Measurements from ENCODE around the gene MLXIP.
A peak's percentile ranks its signal among the peaks of the same experiment; 100 is the strongest.

The MLXIP gene

DNA sequence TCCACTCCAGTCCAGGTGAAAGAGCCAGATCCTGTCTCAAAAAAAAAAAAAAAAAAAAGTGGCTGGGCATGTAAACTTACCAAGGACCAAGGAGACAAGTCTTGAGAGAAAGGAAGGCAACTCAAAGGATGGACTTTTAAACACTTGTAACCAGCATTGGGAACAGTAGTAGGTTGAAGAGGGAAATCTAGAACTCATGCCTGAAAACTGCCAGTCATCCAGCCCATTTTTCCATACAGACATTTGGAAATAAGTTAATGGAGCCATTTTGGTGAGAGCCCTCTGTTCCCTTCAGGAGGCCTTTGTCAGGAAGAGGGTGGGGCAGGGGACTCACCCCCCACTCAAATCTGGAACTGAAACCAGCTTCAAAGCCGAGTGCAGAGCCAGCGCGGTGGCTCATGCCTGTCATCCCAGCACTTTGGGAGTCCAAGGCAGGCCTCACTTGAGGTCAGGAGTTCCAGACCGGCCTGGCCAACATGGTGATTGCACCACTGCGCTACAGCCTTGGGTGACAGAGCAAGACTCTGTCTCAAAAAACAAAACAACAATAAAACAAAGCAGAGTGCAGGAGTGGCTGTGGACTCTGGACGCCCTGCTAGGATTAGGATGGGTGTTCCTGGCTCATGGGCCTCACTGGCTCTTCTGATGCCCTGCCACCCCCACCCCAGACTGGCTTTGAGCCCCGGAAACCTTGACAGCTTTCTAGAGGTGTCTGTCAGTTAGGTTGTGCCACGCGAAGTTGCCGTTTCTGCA is 1.6 kb upstream of the MLXIP start:
- DNase-seq (ENCODE audit: low read depth, low spot score): no peak

DNA sequence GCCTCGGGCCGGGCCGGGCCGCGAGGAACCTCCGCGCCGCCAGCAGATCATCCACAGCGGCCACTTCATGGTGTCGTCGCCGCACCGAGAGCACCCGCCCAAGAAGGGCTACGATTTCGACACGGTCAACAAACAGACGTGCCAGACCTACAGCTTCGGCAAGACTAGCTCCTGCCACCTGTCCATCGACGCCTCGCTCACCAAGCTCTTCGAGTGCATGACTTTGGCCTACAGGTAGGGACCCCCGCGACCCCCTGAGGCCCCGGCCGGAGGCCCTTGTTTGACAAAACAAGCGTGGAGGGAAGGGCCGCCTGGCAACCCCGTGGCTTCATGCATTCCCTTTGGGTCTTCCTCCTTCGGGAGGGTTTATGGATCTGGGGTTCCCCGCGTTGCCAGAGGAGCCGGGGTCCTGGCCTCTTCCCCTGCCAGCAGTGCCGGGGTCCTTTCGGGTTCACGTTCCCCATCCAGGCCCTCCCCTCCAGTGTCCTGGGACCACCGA is 526 bp downstream of the MLXIP start:
- peak; percentile 45 for DNase-seq (ENCODE audit: low read depth, low spot score)

- DNase-seq (ENCODE audit: low read depth, low spot score): peak; percentile 44
Observed at GRCh38 chr12:122079532-122080081, 1.1 kb downstream of the MLXIP start.

- no peak for DNase-seq (ENCODE audit: low read depth, low spot score)
Observed at GRCh38 chr12:122080149-122081082, 1.9 kb downstream of the MLXIP start.

GRCh38 chr12:122081083-122081696 is 2.6 kb downstream of the MLXIP start:
- DNase-seq (ENCODE audit: low read depth, low spot score): no peak

DNA sequence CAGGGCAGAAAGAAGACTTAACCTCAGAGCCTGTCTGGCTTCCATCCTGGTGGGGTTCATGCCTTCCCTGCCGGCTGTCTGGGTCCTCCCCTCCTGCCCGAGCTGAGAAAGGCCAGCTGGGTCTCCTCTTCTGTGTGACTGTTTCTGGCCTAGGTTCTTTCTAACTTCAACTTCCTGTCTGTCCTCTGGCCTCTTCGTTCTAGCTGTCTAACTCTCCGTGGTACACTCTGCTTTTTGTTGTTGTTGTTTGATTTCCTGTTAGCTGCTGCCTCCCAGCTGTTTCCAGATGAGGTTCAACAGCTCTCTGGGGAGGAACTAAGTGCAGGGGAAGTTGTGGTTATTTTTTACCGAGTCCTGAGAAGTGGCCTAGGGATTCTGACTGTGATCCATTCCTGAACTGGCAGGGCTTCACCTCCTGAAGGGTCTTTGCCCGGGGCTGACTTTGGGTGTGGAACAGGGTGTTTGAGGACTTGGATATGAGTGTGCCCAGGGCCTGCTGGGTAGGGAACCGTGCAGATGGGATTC is 3.2 kb downstream of the MLXIP start:
- no peak for DNase-seq (ENCODE audit: low read depth, low spot score)

GRCh38 chr12:122082621-122083356 is 4.2 kb downstream of the MLXIP start:
- no peak for DNase-seq (ENCODE audit: low read depth, low spot score)

- DNase-seq (ENCODE audit: low read depth, low spot score): no peak
Observed at GRCh38 chr12:122084857-122085405, 6.4 kb downstream of the MLXIP start.

GRCh38 chr12:122085591-122085990 is 7.0 kb downstream of the MLXIP start:
- no peak for DNase-seq (ENCODE audit: low read depth, low spot score)

DNA sequence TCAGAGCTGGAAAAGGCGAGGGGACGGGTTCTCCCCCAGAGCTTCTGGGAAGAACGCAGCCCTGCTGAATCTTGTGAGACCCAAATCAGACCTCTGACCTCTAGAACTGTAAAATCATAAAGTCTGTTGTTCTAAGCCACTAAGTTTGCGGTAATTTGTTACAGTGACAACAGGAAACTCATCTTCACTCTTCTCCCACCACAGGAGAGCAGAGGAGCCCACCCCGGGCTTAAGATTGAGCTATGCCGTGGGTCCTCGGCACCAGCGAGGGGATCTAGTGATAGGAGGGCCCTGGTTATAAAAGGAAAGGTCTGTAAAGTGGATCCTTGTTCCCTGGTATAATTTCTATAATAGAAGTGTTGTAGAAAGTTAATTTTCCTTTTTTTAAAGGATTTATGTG is 7.6 kb downstream of the MLXIP start:
- DNase-seq (ENCODE audit: low read depth, low spot score): no peak

DNA sequence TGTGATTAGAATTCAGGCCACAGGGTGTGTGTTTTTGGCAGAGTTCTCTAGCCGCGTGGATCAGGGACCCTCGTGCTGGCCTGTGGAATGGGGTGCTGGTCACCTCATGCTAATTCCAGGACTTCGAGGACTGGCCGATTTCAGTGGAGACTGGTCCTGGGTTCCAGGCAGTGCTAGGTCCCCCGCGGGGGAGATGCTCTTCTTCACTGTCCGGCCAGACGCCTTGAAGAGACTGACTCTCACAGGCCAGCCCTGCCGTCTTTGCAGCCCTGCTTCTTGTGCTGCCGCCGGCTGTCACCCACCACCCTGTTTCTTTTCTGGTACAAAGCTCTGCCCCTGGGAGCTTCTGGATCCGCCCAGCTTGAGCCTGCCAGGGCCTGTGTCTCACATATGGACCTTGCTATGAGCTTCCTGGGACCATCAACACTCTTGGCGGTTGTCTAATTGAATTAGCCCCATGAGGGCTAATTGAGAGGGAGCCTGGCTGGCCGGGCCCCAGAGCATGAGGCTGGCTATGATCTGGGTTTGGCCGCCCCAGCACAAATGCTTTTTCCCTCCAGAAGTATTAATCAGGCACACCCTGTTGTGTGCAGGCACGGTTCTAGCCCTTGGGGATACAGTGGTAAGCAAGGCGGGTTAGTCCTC is 8.2 kb downstream of the MLXIP start:
- no peak for DNase-seq (ENCODE audit: low read depth, low spot score)

DNA sequence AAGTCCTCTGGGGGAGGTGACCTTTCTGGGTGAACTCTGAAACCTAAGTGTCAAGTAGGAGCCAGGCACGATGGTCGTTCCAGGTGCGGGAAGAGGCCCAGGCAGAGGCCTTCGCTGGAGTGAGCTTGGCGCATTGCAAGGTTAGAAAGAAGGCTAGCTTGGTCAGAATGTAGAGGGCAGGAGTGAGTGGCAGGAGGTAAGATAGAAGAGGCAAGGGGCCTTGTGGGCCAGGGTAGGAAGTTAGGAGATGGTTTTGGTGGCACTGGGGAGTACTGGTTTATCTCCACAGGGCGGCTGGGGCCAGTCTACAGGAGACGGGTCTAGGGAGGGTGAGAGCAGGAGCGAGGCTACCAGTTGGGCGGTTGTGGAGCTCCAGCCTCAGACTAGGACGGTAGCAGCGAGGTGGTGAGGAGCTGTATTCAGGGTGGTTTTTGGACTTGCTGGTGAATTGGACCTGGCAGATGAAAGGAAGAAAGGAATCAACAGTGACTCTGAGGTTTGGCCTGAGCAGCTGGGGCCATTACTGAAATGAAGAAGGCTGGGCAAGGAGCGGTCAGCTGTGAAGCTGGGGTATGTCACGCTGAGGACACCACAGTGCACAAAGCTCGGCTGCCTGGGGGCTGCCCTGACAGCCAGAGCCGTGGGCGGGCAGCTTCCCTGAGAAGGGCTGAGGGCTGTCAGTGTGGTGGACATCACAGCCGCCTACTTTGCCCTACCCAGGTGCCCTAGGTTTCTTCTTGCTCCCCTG is 9.0 kb downstream of the MLXIP start:
- no peak for DNase-seq (ENCODE audit: low read depth, low spot score)

- DNase-seq (ENCODE audit: low read depth, low spot score): peak; percentile 75
Observed at GRCh38 chr12:122088179-122088810, 9.7 kb downstream of the MLXIP start.

- DNase-seq (ENCODE audit: low read depth, low spot score): no peak
Observed at GRCh38 chr12:122089077-122089476, 10.5 kb downstream of the MLXIP start.

DNA sequence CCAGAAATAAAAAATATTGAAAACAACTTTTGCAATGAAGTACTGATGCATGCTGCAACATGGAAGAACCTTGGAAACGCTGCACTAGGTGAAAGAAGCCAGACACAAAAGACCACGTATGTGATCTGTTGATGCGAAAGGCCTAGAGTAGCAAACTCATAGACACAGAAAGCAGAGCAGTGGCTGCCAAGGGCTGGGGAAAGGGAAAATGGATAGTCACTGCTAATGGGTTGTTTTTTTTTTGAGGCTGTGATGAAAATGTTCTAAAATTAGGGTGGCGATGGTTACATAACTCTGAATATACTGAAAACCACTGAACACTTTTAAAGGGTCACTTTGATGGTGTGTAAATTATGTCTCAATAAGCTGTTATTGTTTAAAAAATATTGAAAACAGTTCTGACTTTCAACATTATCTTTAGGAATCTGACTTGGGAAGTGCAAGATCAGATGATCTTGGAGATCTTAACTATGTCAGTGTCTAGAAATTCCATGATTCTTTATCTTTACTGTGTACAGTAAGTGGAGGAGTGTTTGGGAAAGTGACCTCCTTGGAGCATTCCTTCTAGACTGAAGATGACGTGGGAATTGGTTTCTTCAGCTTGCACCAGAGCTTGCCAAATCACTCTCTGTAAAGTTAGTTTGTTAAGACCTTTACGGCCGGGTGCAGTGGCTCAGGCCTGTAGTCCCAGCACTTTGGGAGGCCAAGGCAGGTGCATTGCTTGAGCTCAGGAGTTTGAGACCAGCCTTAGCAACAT is 12.4 kb downstream of the MLXIP start:
- DNase-seq (ENCODE audit: low read depth, low spot score): no peak

DNA sequence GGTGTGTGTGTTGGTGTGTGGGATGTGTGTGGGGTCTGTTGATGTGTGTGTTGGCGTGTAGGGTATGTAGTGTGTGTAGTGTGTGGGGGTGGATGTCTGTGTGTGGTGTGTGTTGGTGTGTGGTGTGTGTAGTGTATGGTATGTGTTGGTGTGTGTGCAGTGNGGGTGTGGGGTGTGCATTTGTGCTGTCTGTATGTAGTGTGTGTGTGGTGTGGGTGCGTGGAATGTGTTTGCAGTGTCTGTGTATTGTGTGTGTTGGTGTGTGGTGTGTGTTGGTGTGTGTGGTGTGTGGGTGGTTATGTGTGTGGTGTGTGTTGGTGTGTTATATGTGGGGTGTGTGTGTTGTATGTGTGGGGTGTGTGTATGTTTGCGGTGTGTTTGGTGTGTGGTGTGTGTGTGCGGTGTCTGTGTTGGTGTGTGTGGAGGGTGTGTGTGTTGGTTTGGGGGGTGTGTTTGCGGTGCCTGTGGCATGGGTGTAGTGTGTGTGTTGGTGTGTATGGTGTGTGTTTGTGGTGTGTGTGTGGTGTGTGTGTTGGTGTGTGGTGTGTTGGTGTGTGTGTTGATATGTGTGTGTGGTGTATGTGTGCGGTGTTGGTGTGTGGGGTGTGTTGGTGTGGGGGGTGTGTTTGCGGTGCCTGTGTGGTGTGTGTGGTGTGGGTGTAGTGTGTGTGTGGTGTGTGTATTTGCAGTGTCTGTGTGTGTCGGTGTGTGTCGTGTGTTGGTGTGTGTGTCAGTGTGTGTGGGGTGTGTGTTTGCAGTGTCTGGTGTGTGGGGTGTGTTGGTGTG is 14.7 kb downstream of the MLXIP start:
- no peak for DNase-seq (ENCODE audit: low read depth, low spot score)

GRCh38 chr12:122094137-122094734 is 15.7 kb downstream of the MLXIP start:
- DNase-seq (ENCODE audit: low read depth, low spot score): no peak

Measured in ELF-1 (cell line).